ENCODE measurements around the gene WDPCP. TPM values are rescaled to one million over a fixed set of nuclear protein-coding genes. Genes with fewer than 3 reads are reported as not detected.

WDPCP gene
- total and polyA plus RNA-seq, 9 donors, result 4.0 to 29.6 (median 15.6) TPM

DNA sequence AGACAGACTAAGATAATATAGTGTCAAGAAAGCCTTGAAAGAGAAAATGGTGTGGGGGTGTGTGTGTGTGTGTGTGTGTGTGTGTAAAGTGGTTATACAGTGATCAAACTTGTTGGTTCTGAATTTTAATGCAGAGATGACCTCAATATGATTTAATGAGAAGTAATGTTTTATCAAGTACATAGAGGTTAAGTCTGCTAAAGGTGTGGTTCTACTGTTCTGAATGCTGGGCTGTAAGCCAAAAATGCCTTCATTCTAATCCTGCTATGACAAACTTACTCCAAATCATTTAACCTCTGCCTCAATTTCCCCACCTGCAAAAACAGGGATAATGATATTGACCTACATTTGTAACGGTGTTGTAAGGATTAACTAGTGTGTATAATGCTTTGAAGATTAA, 87.9 kb downstream of the WDPCP start:
- DNase-seq, result no peak
- TF ChIP-seq POLR2A (IDR thresholded peaks at IDR 0.05) (no peak), CTCF (IDR thresholded peaks at IDR 0.05) (no peak), EP300 (IDR thresholded peaks at IDR 0.05) (no peak)
- Histone ChIP-seq H3K27me3 (no peaks in the 10 kb centered on the region), H3K4me3 (no peak overlapping the region), H3K9me3 (no peaks in the 10 kb centered on the region), H3K36me3 (no peaks in the 10 kb centered on the region), H3K4me1 (ENCODE audit: insufficient read depth) (no peaks in the 10 kb centered on the region), H3K27ac (no peak overlapping the region)
- intact Hi-C loops (cut with DNase I), result no loop called here
- WGBS, 3 donors, result 88 to 96% (median 92%) methylated on average over 1 of the region's 1 CpG

- no peak for DNase-seq
- Histone ChIP-seq H3K27ac (no peak overlapping the region), H3K9me3 (no peaks in the 10 kb centered on the region), H3K4me1 (ENCODE audit: insufficient read depth) (no peaks in the 10 kb centered on the region), H3K27me3 (no peaks in the 10 kb centered on the region), H3K36me3 (no peaks in the 10 kb centered on the region), H3K4me3 (no peak overlapping the region)
- TF ChIP-seq CTCF (IDR thresholded peaks at IDR 0.05) (no peak), POLR2A (IDR thresholded peaks at IDR 0.05) (no peak), EP300 (IDR thresholded peaks at IDR 0.05) (no peak)
- WGBS, 3 donors, result 90 to 93% (median 93%) methylated on average over 2 of the region's 2 CpGs
- intact Hi-C loops (cut with DNase I), result no loop called here
These were observed 90.7 kb downstream of the WDPCP start for GRCh38 chr2:63497576-63497975.

DNA sequence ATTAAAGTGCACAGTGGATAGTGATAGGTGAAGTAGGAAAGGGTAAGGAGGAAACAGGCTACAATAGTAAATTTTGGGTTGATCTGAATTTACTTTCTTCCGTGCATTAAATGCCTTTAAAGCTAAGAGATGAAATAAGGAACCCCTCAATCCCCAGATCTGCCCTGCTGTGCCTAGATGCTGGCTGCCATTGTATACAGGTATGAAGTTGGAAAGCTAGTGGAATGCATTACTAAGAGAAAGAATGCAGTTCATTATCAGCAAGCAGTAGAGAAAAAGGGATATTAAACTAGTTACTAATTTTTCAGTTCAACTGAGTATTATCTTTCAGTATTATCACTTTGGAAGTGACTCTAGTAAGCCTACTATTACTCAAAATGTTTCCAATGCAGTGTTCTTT, 93.3 kb downstream of the WDPCP start:
- Histone ChIP-seq H3K9me3 (no peaks in the 10 kb centered on the region), H3K4me1 (ENCODE audit: insufficient read depth) (no peaks in the 10 kb centered on the region), H3K27ac (no peak overlapping the region), H3K36me3 (no peaks in the 10 kb centered on the region), H3K27me3 (no peaks in the 10 kb centered on the region), H3K4me3 (no peak overlapping the region)
- TF ChIP-seq CTCF (IDR thresholded peaks at IDR 0.05) (no peak), EP300 (IDR thresholded peaks at IDR 0.05) (no peak)
- 90 to 98% (median 96%) methylated on average over 1 of the region's 1 CpG for WGBS, 3 donors
- DNase-seq, result no peak
- intact Hi-C loops (cut with DNase I), result no loop called here

DNA sequence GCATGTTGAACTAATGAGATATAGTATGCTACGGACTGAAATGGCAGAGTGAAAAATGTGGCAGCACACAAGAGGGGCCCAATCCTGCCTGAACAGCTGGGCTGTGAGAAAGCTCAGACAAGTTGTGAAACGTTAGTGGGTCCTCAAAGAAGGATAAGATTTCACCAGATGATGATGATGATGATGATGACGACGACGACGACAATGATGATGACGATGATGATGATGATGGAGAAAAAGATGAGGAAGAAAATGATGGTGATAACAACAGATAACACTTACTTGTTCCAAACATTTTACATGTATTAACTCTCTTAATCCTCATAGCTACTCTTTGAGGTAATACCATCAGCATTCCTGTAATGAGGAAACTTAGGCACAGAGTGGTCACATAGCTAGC, 94.2 kb downstream of the WDPCP start:
- no peak for TF ChIP-seq EP300 (IDR thresholded peaks at IDR 0.05)
- Histone ChIP-seq H3K9me3 (no peaks in the 10 kb centered on the region), H3K4me3 (no peak overlapping the region), H3K36me3 (no peaks in the 10 kb centered on the region), H3K27ac (no peak overlapping the region), H3K27me3 (no peaks in the 10 kb centered on the region), H3K4me1 (ENCODE audit: insufficient read depth) (no peaks in the 10 kb centered on the region)
- intact Hi-C loops (cut with DNase I), result no loop called here
- no peak for DNase-seq
- WGBS, 3 donors, result 88 to 93% (median 92%) methylated on average over 7 of the region's 7 CpGs

DNA sequence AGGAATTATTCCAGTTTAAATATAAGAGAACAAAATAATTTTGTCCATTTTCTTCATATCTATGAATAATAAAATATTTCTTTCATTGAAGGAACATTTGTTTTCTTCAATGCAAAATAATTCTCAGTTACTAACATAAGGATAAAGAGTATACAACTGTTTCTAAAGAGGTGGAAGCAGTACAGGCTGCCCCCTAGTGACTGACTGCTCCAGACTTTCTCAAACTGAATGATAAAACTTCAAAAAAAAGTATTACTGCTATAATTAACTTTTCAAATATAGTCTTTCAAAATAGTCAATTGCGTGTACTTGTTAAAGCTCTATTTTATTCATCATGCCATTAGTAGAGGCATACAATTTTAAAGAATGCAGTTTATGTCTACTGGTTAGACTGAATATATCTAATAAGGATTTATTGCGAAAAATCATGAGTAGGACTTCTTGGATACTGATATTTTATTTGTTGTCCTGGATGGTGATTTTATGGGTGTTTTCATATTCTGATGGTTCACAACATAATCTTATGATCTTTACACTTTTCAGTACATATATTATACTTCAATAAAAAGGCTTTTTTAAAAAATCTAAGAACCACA, 100.1 kb downstream of the WDPCP start:
- no peaks in the 10 kb centered on the region for H3K9me3 ChIP-seq
- no peaks in the 10 kb centered on the region for H3K4me1 ChIP-seq (ENCODE audit: insufficient read depth)
- H3K36me3 ChIP-seq, result no peaks in the 10 kb centered on the region
- peak in 3 of 5 donors; percentile 18 to 43 (median 29) for DNase-seq
- no peaks in the 10 kb centered on the region for H3K27me3 ChIP-seq
- H3K27ac ChIP-seq, result no peak overlapping the region
- intact Hi-C loops (cut with DNase I), result no loop called here
- no peak overlapping the region for H3K4me3 ChIP-seq
- TF ChIP-seq EP300 (IDR thresholded peaks at IDR 0.05), result no peak
- TF ChIP-seq CTCF (IDR thresholded peaks at IDR 0.05), result peak in 1 of 3 donors; percentile 31
- TF ChIP-seq POLR2A (IDR thresholded peaks at IDR 0.05), result no peak
- WGBS, 3 donors, result 60 to 66% (median 62%) methylated on average over 2 of the region's 2 CpGs

All from ovary (tissue), 9 donors.